AML-193 (cell line): ENCODE data around the gene EXTL1.

Experiments used
- DNase-seq, 2 experiments: peaks; one replicate each; lab custom pipeline; 2025; lab: John Stamatoyannopoulos, UW

EXTL1 gene

GRCh38 chr1:25996966-25997827 lies 24.4 kb upstream of the EXTL1 start:
- DNase-seq, result peak; percentile 97 to 98

- peak; percentile 97 to 98 for DNase-seq
Observed at GRCh38 chr1:25997828-25998761, 23.5 kb upstream of the EXTL1 start, which contains the start of gene PAFAH2. Gene PAFAH2, minus strand, starts transcription at chr1:25998063. Its CDS starts 7,247 bp downstream, at chr1:25990816.

- no peak for DNase-seq
Observed at GRCh38 chr1:25999041-25999800, 22.4 kb upstream of the EXTL1 start.

- peak; percentile 4 to 10 for DNase-seq
Observed at GRCh38 chr1:26003262-26003661, 18.3 kb upstream of the EXTL1 start.

- DNase-seq, result no peak
Observed at GRCh38 chr1:26003756-26004155, 17.8 kb upstream of the EXTL1 start.

- DNase-seq, result no peak
Observed at GRCh38 chr1:26005434-26006105, 16.0 kb upstream of the EXTL1 start.

GRCh38 chr1:26006710-26007109 lies 14.9 kb upstream of the EXTL1 start:
- no peak for DNase-seq

GRCh38 chr1:26009796-26010447 lies 11.7 kb upstream of the EXTL1 start:
- no peak for DNase-seq

GRCh38 chr1:26010825-26011224 lies 10.8 kb upstream of the EXTL1 start:
- DNase-seq, result no peak

GRCh38 chr1:26012864-26013263 lies 8.7 kb upstream of the EXTL1 start:
- DNase-seq, result no peak

- DNase-seq, result no peak
Observed at GRCh38 chr1:26014179-26014578, 7.4 kb upstream of the EXTL1 start.

- peak; percentile 80 to 83 for DNase-seq
Observed at GRCh38 chr1:26015358-26015757, 6.2 kb upstream of the EXTL1 start.

- no peak for DNase-seq
Observed at GRCh38 chr1:26016258-26016952, 5.2 kb upstream of the EXTL1 start.

- DNase-seq, result no peak
Observed at GRCh38 chr1:26016953-26017545, 4.5 kb upstream of the EXTL1 start.

GRCh38 chr1:26017606-26018005 lies 4.0 kb upstream of the EXTL1 start:
- DNase-seq, result no peak

GRCh38 chr1:26019641-26020315 lies 1.8 kb upstream of the EXTL1 start:
- no peak for DNase-seq

- DNase-seq, result no peak
Observed at GRCh38 chr1:26020330-26020768, 1.2 kb upstream of the EXTL1 start.

- no peak for DNase-seq
Observed at GRCh38 chr1:26020941-26021646, 481 bp upstream of the EXTL1 start.

GRCh38 chr1:26022404-26022779 lies 817 bp downstream of the EXTL1 start:
- no peak for DNase-seq
